SIG-M5 (cell line): Measurements from ENCODE around the gene HOXA6.

Experiments used
- DNase-seq: peaks from one replicate; lab custom pipeline; 2025; lab: John Stamatoyannopoulos, UW

HOXA6 gene

GRCh38 chr7:27161214-27161720 lies 13.7 kb upstream of the HOXA6 start:
- no peak for DNase-seq

- no peak for DNase-seq
Observed at GRCh38 chr7:27160546-27161213, 13.1 kb upstream of the HOXA6 start.

GRCh38 chr7:27160145-27160545 lies 12.6 kb upstream of the HOXA6 start:
- DNase-seq = no peak

- DNase-seq = no peak
Observed at GRCh38 chr7:27159266-27160144, 11.9 kb upstream of the HOXA6 start.

GRCh38 chr7:27158436-27159265 lies 11.1 kb upstream of the HOXA6 start:
- no peak for DNase-seq

- DNase-seq = no peak
Observed at GRCh38 chr7:27157702-27158431, 10.3 kb upstream of the HOXA6 start.

GRCh38 chr7:27156916-27157701 lies 9.5 kb upstream of the HOXA6 start:
- DNase-seq = no peak

- no peak for DNase-seq
Observed at GRCh38 chr7:27156508-27156898, 8.9 kb upstream of the HOXA6 start, which contains the start of gene HOXA7. Gene HOXA7 (minus strand): TSS chr7:27156675. CDS start chr7:27156545, 130 bp downstream.

GRCh38 chr7:27155816-27156507 lies 8.4 kb upstream of the HOXA6 start:
- DNase-seq = no peak

- no peak for DNase-seq
Observed at GRCh38 chr7:27154901-27155815, 7.6 kb upstream of the HOXA6 start.

GRCh38 chr7:27154369-27154768 lies 6.8 kb upstream of the HOXA6 start:
- no peak for DNase-seq

- DNase-seq = no peak
Observed at GRCh38 chr7:27153526-27153925, 6.0 kb upstream of the HOXA6 start.

GRCh38 chr7:27152816-27153442 lies 5.4 kb upstream of the HOXA6 start:
- no peak for DNase-seq

- no peak for DNase-seq
Observed at GRCh38 chr7:27151931-27152815, 4.6 kb upstream of the HOXA6 start, which contains the start of gene HOXA3. Gene HOXA3 (minus strand): TSS chr7:27152583. CDS start chr7:27110640, 41,943 bp downstream.

- no peak for DNase-seq
Observed at GRCh38 chr7:27151341-27151930, 3.9 kb upstream of the HOXA6 start.

GRCh38 chr7:27150568-27151340 lies 3.2 kb upstream of the HOXA6 start:
- DNase-seq = no peak
